Right ventricle myocardium inferior (tissue), 1 donor: ENCODE data around the gene RPUSD2. TPM values are rescaled to one million over a fixed set of nuclear protein-coding genes. Genes with fewer than 3 reads are reported as not detected.

Experiments
- ATAC-seq: fragments of 200-7000 bp; cut with Tn5 transposase; one replicate; pipeline ENCODE4 v1.9.1; 2020; ENCODE audit warnings: mild to moderate bottlenecking, moderate library complexity
- DNase-seq: peaks from one replicate; pipeline ENCODE4 v3.0.0; 2021; ENCODE audit errors: missing footprints
- intact Hi-C: fragments of 100-400 bp; cut with DNase I; formaldehyde crosslinking; loops from one replicate; pipeline ENCODE4 v1.11.0; 2022
- total RNA-seq: library from RNA; stranded (reverse); fragmentation: NEBNext Ultra II Directional; extraction: Animal tissue kit (Norgen Biotek cat#: 25700); gene quantifications from one replicate; pipeline ENCODE4 v1.2.1, GENCODE V29; 2021
- donor health status: DM: no; HTN: yes; CAD: no; lungs with severe emphysema.

RPUSD2 gene
- total RNA-seq, 1 donor from 2014 or later, result 8.3 TPM

- ATAC-seq, result no peak
- DNase-seq, result no peak
- intact Hi-C loops, result no loop called here
These were observed 29.0 kb downstream of the RPUSD2 start for GRCh38 chr15:40598126-40598525.

GRCh38 chr15:40598672-40599071 lies 29.6 kb downstream of the RPUSD2 start:
- intact Hi-C loops, result no loop called here
- DNase-seq, result no peak
- ATAC-seq, result no peak

- intact Hi-C loops, result no loop called here
- ATAC-seq (no peak), DNase-seq (no peak)
These were observed 31.9 kb downstream of the RPUSD2 start for GRCh38 chr15:40600956-40601355.

DNA sequence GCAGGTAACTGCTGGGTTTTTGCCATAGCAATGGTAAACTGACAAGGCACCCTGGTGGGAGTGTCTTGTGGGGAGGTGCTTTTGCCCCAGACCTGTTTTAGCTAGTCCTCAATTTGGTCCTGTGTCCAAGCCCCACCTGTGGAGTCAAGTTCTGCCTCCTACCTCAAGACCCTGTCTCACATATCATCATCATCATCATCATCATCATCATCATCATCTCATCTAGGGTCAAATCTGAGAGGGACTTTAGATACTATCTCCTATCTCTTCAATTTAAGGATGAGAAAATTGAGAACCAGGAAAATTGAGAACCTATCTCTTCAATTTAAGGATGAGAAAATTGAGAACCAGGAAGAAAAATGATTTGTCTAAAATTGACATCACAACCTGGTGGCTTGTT lies 34.8 kb downstream of the RPUSD2 start:
- DNase-seq (no peak), ATAC-seq (no peak)
- intact Hi-C loops, result no loop called here

DNA sequence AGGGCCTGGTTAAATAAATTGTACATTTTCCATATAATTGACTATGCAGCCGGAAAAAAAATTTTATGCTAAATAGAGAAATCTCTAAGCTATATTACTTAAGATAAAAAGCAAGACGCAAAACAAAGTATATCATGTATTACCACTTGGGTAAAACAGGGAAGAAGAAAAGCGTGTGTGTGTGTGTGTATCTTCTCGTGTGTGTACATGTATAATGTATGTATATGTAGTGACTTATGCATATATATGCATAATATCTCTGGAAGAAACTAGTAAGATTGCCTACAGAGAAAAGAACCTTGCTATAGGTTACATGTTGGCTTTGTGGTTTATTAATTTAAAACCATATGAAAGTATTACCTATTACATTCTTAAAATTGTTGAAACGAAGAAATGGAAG lies 44.0 kb downstream of the RPUSD2 start:
- no peak for DNase-seq
- intact Hi-C loops, result no loop called here
- no peak for ATAC-seq

GRCh38 chr15:40618023-40618422 lies 48.9 kb downstream of the RPUSD2 start:
- ATAC-seq (no peak), DNase-seq (no peak)
- intact Hi-C loops, result no loop called here

GRCh38 chr15:40618906-40619305 lies 49.8 kb downstream of the RPUSD2 start:
- ATAC-seq (no peak), DNase-seq (no peak)
- intact Hi-C loops, result no loop called here

- ATAC-seq (no peak), DNase-seq (no peak)
- intact Hi-C loops, result no loop called here
These were observed 54.3 kb downstream of the RPUSD2 start for GRCh38 chr15:40623361-40623760.

Other genes with a start within 250 kb of the RPUSD2 start
- gene INAFM2, start 245.6 kb upstream of the RPUSD2 start, total RNA-seq, result 55.6 TPM
- gene CCDC9B, start 228.4 kb upstream of the RPUSD2 start, total RNA-seq, result 162 TPM
- not detected for gene PHGR1, start 218.3 kb upstream of the RPUSD2 start, total RNA-seq
- gene DISP2, start 211.1 kb upstream of the RPUSD2 start, total RNA-seq, result 3.9 TPM
- 8.5 TPM for gene KNSTRN, start 186.6 kb upstream of the RPUSD2 start, total RNA-seq
- gene IVD, start 163.5 kb upstream of the RPUSD2 start, total RNA-seq, result 88.6 TPM
- 17.7 TPM for gene BAHD1, start 128.3 kb upstream of the RPUSD2 start, total RNA-seq
- 7.6 TPM for gene CHST14, start 98.3 kb upstream of the RPUSD2 start, total RNA-seq
- gene CCDC32, start 4.3 kb upstream of the RPUSD2 start, total RNA-seq, result 15.6 TPM
- 0.54 TPM for gene KNL1, start 24.9 kb downstream of the RPUSD2 start, total RNA-seq
- gene RAD51, start 125.9 kb downstream of the RPUSD2 start, total RNA-seq, result 2.0 TPM
- 19.1 TPM for gene RMDN3, start 186.0 kb downstream of the RPUSD2 start, total RNA-seq
- gene GCHFR, start 194.8 kb downstream of the RPUSD2 start, total RNA-seq, result 8.1 TPM
- gene C15orf62, start 200.7 kb downstream of the RPUSD2 start, total RNA-seq, result 0.24 TPM
- 27.6 TPM for gene ZFYVE19, start 237.8 kb downstream of the RPUSD2 start, total RNA-seq
- 19.7 TPM for gene DNAJC17, start 238.2 kb downstream of the RPUSD2 start, total RNA-seq